ENCODE data around the gene LIM2. TPM values are rescaled to one million over a fixed set of nuclear protein-coding genes. Genes with fewer than 3 reads are reported as not detected.
A peak's percentile ranks its signal among the peaks of the same experiment; 100 is the strongest.
"Not testable (repeated sequence)": the region's sequence is repeated elsewhere in the genome, so short reads cannot be mapped to it uniquely, and the experiment has no call there.

LIM2 gene, protein sequence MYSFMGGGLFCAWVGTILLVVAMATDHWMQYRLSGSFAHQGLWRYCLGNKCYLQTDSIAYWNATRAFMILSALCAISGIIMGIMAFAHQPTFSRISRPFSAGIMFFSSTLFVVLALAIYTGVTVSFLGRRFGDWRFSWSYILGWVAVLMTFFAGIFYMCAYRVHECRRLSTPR
- not detected for total RNA-seq

GRCh38 chr19:51387924-51388389 is at the start of gene LIM2:
Gene LIM2, minus strand, starts transcription at chr19:51387974. Its CDS starts 531 bp downstream, at chr19:51387443.
- no peak for DNase-seq

- no peak for DNase-seq
These were observed 46.7 kb upstream of the LIM2 start for GRCh38 chr19:51434456-51434855.

GRCh38 chr19:51433043-51433442 is 45.3 kb upstream of the LIM2 start:
- no peak for DNase-seq

- DNase-seq: no peak
These were observed 43.4 kb upstream of the LIM2 start for GRCh38 chr19:51431124-51431523.

DNA sequence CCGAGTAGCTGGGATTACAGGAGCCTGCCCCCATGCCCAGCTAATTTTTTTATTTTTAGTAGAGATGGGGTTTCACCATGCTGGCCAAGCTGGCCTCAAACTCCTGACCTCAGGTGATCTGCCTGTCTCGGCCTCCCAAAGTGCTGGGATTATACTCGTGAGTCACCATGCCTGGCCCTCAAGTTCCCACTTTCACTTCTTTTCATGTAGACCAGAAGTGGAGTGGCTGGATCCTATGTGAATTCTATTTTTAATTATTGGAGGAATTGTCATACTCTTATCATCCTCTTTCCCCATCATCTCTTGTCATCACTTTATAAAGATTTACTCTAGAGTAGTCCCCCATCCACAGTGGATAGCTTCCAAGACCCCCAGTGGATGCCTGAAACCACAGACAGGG is 42.4 kb upstream of the LIM2 start:
- DNase-seq: no peak

GRCh38 chr19:51427201-51427600 is 39.4 kb upstream of the LIM2 start:
- no peak for DNase-seq

GRCh38 chr19:51422053-51422448 is 34.3 kb upstream of the LIM2 start:
- peak; percentile 41 for DNase-seq

- no peak for DNase-seq
These were observed 33.7 kb upstream of the LIM2 start for GRCh38 chr19:51421229-51422052.

DNA sequence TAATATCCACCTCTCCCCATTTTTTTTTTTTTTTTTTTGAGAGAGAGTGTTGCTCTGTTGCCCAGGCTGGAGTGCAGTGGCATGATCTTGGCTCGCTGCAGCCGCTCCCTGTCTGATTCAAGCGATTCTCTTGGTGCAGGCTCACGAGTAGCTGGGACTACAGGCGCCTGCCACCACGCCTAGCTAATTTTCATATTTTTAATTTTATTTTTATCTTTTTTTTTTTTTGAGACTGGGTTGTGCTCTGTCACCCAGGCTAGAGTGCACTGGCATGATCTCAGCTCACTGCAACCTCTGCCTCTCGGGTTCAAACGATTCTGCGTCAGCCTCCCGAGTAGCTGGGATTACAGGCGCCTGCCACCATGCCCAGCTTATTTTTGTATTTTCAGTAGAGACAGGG is 32.7 kb upstream of the LIM2 start:
- not testable (repeated sequence) for DNase-seq

DNA sequence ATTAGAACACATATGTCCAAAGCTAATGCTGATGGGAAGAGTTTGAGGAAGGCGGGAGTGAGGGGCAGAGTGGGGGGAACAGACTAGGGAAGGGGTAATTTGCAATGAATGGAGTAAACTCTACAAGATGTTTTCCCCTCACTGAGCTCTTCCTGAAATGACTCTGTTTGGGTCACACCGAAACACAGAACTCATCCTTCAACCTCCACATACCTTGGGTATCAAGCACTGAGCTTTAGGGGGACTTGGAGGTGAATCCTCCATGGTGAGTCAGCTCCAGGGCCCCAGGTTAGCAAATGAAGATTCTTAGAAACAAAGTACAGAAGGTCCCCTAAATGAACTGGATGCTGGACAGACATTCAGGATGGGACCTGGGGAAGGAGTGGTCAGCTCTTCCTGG is 30.9 kb upstream of the LIM2 start:
- DNase-seq: no peak

DNA sequence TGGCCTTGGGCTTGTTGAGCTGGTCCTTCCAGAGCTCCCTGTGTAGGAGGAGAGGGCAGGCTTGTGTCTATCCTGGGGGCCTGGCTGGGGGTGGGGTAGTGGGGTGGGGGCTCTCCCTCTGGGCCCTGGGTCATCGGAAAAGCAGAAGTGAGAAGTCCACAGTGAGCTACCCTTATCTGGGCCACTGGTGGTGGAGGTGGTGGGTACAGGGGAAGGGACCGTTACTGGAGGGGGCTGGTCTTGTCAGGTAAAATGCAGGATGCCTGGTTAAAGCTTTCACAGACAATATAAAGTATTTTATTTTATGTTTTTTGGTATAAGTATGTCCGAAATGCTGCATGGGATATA is 30.0 kb upstream of the LIM2 start:
- DNase-seq: no peak

DNA sequence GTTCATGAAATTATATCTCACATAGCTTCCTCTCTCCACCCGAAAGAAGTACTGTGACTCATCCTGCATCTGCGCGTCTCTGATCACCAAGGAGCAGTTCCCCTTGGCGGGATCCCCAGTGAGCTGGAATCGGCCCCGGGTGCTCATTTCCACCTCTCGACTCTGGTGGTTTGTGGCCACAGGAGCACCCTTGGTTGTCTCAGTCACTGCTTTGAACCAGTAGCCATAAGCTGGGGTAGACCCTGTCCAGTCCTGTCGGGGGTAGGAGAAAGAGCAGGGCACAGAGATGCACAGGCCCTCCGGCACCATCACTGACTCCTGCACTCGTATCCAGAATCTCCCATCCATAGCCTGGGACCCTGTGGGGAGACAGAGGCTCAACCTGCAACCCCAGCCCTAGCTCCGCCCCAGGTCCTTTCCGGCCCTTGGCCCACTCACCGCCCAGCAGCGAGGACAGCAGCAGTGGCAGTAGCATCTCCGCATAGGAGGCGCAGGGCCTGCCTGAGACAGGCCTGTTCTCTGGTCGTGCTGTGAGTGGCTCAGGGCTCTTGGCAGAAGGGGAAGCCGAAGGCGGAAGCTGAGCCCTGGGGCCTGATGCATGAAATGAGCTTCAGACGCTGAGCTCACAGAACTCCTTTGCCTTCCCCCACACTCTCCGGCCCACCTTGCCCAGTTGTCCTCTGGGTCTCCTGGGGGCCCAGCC is 29.5 kb upstream of the LIM2 start, which contains the start of gene SIGLEC10:
Gene SIGLEC10 (minus strand): TSS at position 536 of the 703 bp plus-strand sequence. CDS start 61 bp downstream, at position 475.
- no peak for DNase-seq

- DNase-seq: not testable (repeated sequence)
These were observed 28.6 kb upstream of the LIM2 start for GRCh38 chr19:51416422-51416821.

GRCh38 chr19:51415187-51415586 is 27.4 kb upstream of the LIM2 start:
- no peak for DNase-seq

GRCh38 chr19:51410950-51411748 is 23.4 kb upstream of the LIM2 start:
- no peak for DNase-seq

GRCh38 chr19:51407511-51408131 is 19.8 kb upstream of the LIM2 start:
- no peak for DNase-seq

GRCh38 chr19:51402117-51402516 is 14.3 kb upstream of the LIM2 start:
- no peak for DNase-seq

DNA sequence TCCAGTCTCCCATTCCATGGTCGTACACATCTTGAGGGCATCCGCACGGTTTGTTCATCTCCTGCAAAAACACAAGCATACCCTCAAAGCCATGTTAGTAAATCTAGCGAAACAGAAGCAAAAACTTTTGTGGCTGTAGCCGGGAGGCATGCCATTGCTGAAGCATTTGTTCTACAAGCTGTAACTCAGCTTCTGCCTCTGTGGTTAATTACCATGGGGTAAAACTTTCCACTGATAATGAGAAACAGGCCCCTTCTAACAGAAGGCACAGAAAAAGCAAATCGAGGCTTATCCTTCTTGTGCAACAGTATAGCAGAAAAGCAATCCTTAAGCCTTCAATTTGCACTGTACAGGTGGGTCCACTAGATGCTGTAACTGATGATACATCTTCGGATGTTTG is 12.2 kb upstream of the LIM2 start:
- DNase-seq: not testable (repeated sequence)

DNA sequence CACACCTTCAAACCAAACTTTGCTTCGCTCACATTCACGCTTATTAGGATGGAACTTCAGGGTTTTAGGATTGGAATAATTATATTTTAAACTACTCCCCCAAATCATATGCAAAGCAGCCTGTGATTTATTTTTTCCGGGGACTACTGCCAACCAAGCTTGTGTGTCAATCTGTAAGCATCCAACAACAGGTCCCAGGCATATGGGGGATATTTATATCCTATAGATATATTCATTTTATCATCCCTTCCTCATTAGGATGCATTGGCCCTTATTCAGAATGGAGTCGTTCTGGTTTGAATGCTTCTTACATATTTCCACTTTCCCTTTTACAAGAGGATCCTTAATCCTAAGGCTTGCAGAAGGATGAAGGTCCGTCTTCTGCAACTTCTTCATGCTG is 11.5 kb upstream of the LIM2 start:
- DNase-seq: no peak

DNA sequence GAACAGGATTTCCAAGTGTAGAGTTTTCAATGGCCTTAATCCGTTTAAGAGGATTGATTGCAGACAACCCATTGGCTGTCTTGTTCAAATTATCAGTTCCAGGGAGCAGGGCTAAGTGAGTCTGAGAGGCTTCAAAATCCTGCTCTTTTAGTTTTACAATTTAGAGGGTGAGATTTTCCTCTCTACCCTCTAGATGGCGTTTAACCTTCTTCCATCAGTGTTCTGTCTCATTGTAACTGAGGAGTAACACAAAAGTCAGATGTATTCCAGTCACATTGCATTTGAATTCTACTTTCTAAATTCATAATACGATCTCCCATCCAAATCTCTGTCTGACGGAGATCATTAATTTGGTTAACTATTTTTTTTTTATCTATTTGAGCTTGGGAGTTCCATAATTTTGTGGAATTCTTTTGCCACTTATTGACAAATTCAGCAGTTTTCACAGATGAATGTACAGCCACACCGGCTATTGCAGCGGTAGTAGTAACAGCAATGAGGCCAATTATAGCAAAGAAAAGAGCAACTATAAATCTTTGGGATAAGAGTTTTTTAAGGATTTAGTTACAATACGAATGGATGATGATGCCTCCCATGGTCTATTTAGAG is 10.4 kb upstream of the LIM2 start:
- no peak for DNase-seq

GRCh38 chr19:51397453-51397852 is 9.7 kb upstream of the LIM2 start:
- DNase-seq: not testable (repeated sequence)
